GM21825 (cell line): ENCODE results near the gene MFRP.

Source experiments
- ATAC-seq: cut with Tn5 transposase; IDR thresholded peaks from one replicate; pipeline ENCODE4 v1.9.1; 2021; ENCODE audit warnings: mild to moderate bottlenecking, moderate library complexity; ENCODE audit not compliant: unreplicated experiment

The MFRP gene

DNA sequence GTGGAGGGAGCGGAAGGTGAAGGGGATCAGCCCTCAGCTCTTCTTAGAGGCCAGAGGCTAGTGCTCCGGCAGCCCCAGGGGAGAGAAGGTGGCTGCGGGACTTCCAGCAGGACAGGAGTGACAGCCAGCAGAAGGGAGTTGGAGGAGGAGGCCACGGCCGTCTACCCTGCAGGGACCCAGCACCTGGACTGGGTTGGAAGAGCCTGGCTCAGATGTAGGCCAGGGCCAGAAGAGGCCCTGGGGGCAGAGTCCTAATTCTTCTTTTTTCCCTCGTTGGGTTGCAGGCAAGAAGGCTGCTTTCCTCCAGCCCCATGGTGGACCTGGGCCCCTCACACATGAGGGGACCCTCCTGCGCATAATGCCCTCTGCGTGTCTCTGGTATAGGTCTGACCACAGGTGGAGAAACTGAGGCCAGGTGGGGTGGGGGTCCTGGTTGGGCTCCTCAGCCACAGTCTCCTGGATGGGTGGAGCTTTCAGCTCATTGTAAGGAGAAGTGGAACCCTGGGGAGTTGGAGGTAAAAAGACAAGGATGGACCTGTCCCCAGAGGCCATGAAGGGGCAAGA, 27.3 kb downstream of the MFRP start:
- ATAC-seq: no peak

DNA sequence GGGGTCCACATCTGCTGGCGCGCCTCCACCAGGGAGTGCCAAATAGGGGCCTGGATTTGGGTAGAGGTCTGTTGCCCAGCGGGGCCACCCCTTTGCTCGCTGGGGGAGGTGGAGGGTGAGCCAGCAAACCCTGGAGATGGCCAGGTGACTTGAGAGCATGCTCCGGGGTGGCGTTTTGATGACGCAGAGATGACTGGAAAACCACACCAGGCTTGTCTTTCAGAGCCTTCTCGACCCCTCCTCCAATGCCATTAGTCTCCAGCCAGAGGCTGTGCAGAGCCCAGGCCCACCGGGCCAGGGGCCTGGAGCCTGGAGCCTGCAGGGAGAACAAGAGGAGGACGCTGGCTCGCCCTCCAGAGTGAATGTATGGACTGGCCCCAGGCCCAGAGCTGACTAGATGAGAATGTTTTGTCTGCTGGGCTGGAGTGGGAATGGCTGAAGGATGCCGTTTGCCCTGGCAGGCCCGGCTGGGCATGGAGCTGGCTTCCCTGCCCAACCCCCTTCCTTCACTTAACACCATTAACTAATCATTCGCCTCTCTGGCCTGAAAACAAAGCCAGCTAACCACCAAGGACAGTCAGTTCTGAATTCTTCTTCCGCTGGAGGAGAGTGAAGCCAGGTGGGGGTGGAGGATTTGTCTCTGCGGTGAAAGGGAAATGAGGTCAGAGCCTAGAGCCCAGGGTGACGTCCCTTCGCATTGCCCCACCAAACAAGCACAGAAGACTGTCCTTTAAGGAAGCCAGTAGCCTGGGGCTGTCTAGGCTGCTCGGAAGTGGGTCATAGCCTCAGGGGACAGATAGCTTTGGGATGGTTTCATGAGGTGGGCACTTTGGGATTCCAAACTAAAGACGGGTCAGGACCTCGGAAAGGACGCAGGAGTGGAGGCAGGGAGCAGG, 28.0 kb downstream of the MFRP start:
- no peak for ATAC-seq

- no peak for ATAC-seq
These were observed 28.8 kb downstream of the MFRP start for GRCh38 chr11:119317592-119318239.

DNA sequence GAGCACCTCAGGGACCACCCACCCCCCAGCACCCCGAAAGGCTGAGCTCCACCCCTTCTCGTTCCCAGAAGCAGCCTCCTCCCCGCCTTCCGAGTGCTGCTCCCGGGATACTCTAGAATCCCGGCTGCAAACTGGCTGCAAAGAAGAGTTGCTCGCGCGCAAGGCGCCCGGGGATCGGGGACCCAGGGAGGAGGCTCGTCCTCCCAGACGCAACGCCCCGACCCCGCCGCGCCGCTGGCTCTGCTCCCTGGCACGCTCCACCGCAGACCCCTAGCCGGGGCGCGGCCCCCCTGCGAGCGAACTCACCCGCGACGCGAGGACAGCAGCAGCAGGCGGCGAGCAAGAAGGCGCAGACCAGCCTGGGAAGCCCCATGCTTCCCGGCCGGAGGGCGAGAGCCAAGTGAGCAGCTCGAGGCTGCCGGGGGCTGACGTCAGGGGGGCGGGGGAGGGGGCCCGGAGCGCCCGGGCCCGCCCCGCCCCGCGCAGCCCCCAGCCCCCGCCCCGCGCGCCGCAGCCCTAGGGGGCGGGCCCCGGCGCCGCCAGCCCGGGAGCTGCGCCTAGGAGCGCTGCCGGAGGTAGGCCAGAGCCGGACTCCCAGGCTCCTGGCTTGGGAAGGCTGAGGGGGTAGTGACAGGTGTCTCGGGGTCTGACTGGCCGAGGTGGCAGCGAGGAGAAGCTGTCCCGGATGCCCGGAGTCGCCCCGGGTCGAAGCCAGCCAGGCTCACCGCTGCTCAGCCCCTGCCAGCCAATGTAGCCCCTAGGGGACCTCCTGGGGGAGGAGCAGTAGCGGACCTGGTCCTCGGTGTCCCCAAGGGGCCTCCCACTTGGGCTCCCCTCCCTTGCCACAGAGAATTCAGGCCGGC, 29.5 kb downstream of the MFRP start, which contains the start of gene MCAM:
TSS of gene MCAM (minus strand) at position 402 of the 863 bp plus-strand sequence. CDS start at position 373, 29 bp downstream.
- ATAC-seq: no peak

DNA sequence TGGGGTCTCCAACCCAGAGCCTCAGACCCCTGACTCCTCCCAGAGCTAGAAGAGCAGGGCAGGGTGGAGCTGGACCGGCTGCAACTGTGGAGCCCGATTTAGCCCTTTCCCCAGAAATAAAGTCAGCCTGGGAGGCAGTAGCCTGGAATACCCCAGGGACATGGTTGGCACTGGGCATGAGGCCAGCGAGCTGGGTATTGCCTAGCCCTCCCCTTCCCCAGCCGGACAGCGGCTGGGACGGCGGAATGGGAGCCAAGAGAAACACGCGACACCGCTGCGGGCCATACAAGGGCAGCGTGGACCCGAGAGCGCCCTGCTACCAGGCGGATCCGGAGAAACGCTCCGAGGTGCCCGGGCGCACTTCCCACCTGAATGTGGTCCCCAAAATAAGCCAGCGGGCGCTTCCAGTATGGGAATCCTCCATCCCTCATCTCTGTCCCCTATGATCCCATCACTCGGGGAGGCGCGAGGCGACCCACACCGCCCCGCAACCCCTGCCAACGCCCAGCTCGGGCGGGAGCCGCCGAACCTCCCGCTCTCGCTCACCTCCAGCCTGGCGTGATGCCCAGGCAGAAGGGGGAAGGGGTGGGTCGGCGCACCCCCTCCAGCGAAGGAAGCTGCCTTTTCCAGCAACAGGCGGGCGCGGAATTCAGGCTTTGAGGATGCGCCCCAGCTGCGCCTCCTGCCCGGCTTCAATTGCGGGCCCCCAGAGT, 30.3 kb downstream of the MFRP start:
- no peak for ATAC-seq

GRCh38 chr11:119315131-119316015, 31.1 kb downstream of the MFRP start:
- ATAC-seq: no peak

- ATAC-seq: no peak
These were observed 31.8 kb downstream of the MFRP start for GRCh38 chr11:119314726-119315125.

- no peak for ATAC-seq
These were observed 35.8 kb downstream of the MFRP start for GRCh38 chr11:119310682-119311052.

DNA sequence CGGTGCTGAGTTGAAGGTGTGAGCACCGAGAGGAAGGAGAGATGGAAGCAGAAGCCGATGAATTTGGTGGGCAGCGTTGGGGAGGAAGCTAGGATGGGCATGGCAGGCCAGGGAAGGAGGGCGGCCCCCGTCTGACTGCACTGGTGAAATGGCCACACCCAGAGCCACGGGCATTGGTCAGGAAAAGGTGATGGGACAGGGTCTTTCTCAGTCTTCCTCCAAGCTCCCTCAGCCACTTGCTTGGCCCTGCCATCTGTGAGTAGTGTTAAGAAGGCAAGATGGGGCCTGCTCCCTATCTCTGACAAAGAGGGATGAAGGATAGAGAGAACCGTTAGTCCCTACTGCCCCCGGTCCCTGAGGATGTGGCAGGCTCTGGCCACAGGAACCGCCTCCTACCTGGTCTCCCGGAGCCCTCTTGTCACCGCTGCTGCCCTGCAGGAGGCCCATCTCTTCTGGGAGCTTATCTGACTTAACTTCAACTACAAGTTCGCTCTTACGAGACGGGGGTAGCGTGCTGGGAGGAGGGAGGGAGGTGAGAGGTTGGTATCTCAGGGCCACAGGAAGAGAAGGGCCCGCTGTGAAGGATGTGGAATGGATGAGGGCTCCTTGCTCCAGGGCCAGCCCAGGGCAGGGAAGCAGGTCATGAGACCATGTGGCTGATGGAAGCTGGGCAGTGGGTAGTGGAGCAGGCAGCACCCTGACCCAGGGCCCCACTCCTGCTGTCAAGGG, 36.4 kb downstream of the MFRP start:
- no peak for ATAC-seq

- no peak for ATAC-seq
These were observed 37.1 kb downstream of the MFRP start for GRCh38 chr11:119309411-119309810.

- ATAC-seq: no peak
These were observed 38.5 kb downstream of the MFRP start for GRCh38 chr11:119307974-119308373.

- ATAC-seq: no peak
These were observed 39.3 kb downstream of the MFRP start for GRCh38 chr11:119307219-119307618.

GRCh38 chr11:119306373-119306890, 40.1 kb downstream of the MFRP start:
- no peak for ATAC-seq

GRCh38 chr11:119305556-119306372, 40.7 kb downstream of the MFRP start:
- ATAC-seq: no peak

DNA sequence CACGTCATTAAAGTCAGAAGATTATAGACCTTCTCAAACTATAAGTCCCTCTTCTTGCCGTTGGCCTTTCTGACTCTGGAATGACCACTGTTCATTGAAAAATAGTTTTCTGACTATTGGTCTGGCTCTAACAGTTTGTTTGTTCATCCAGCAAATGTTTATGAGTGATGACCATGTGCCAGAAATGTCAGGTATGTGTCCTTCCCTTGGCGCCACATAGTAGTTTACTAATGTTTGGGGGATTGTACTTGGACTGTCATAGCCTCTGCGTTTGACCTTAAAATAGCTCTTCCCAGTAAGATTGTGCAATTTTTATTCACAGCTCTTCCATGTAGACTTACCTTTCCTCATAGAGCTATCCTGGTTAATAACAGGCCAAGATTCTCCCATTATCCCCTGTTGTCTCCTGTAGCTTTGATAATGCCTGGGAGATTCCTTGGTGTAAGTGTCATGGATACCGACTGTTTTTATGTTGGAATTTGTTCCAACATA, 43.2 kb downstream of the MFRP start:
- no peak for ATAC-seq

DNA sequence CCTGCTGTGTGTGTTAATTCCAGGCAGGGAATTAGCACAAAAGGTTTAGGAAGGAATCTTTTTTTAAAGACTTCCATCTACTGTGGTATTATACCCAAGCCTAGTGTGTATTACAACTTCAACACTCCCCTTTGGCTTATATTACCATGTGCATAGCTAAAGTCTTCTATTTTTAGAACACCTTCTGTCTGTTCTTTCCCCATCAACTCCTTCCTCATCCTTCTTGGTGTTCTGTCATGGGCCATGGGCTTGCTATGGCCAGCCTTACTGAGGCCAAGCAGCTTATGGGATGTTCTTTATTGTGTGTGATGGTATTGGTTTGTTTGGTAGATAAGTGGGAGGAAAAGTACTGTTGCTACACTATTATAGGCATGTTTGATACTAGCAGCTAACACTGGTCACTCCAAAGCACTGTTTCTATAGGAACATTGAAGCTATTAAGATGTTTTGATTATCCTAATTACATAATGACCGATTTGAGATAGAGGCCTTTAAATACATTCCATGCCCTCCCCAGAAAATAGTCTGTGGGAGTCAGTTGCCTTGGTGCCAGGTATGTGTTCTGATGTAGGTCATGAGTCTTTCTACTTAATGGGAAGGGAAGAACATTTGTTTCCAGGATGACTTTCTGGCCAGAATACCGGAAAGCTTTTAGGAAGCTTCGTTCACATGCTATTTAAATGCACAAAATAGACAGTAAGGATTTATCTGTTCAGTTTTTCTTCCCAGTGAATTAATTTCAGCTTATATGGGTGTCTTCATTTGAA, 46.1 kb downstream of the MFRP start:
- no peak for ATAC-seq

GRCh38 chr11:119299416-119299815, 47.1 kb downstream of the MFRP start:
- ATAC-seq: no peak
